Right lobe of liver (tissue), 6 donors: ENCODE measurements around the gene DEPDC5. TPM values are rescaled to one million over a fixed set of nuclear protein-coding genes. Genes with fewer than 3 reads are reported as not detected.
A peak's percentile ranks its signal among the peaks of the same experiment; 100 is the strongest.

Source experiments
- ATAC-seq, 4 donors: fragments of 200-7000 bp; cut with Tn5 transposase; one replicate each; pipeline ENCODE4 v1.9.1; 2020; ENCODE audit warnings: mild to moderate bottlenecking in 4 of 4, moderate library complexity in 4 of 4
- DNase-seq, 3 donors: peaks; one replicate each; pipeline ENCODE4 v3.0.0-alpha.2; 2020
- H3K27ac ChIP-seq, 3 donors: fragments of 200-600 bp; one replicate each; pipeline ENCODE4 v1.8.0; 2022
- H3K27me3 ChIP-seq, 2 donors: fragments of 200-600 bp; one replicate each; pipeline ENCODE4 v1.8.0; 2022
- H3K36me3 ChIP-seq, 4 donors: fragments of 200-600 bp; sonication (generic) in 1 of 4; one replicate each; pipeline versions ENCODE4 v1.5.1 to v1.8.0; 2017 to 2022; ENCODE audit warnings: control low read depth in 1 of 4
- H3K4me1 ChIP-seq, 4 donors: fragments of 200-600 bp; sonication (generic) in 1 of 4; one replicate each; pipeline versions ENCODE4 v1.5.1 to v1.8.0; 2017 to 2022; ENCODE audit warnings: control low read depth in 1 of 4
- H3K4me3 ChIP-seq, 3 donors: fragments of 200-600 bp; one replicate each; pipeline ENCODE4 v1.8.0; 2022
- H3K9me3 ChIP-seq, 4 donors: fragments of 200-600 bp; sonication (generic) in 1 of 4; one replicate each; pipeline versions ENCODE4 v1.5.1 to v1.8.0; 2017 to 2022; ENCODE audit warnings: control low read depth in 1 of 4
- POLR2A ChIP-seq: fragments of 450-650 bp; IDR thresholded peaks from one replicate; pipeline ENCODE4 v1.6.1; 2017; ENCODE audit warnings: antibody characterized with exemption, mild to moderate bottlenecking
- WGBS: methylation state at CpG from one replicate; pipeline ENCODE4 v1.1.6; 2018; ENCODE audit warnings: low coverage, low lambda C conversion rate; ENCODE audit not compliant: insufficient coverage; ENCODE audit errors: missing lambda C conversion rate; 5-methylcytosine and 5-hydroxymethylcytosine counted together
- intact Hi-C, 2 donors: fragments of 100-400 bp; cut with DNase I; formaldehyde crosslinking; loops; one replicate each; pipeline versions ENCODE4 v1.11.2 to v1.14.1; 2022
- total RNA-seq, 6 experiments: library from RNA; depleted of rRNA in 2 of 6; stranded (reverse); fragments of >200 nt in 2 of 6; fragmentation: NEBNext Ultra II Directional in 3 of 6; extraction: Animal tissue kit (Norgen Biotek cat#: 25700) in 3 of 6; gene quantifications; one replicate each; pipeline versions ENCODE4 v1.1.0 to v1.2.4, GENCODE V29; 2016 to 2023
- TF ChIP-seq, protein P1 (sequence below), 4 donors: fragments of 200-600 bp in 3 of 4; fragments of 450-650 bp in 1 of 4; IDR thresholded peaks; one replicate each; pipeline versions ENCODE4 v1.5.1 to v1.8.0; 2016 to 2022; ENCODE audit warnings: antibody characterized with exemption in 4 of 4, mild to moderate bottlenecking in 2 of 4
- donor health status: DM: no; HTN: yes; CAD: no.
- donor health status: DM: no; HTN: no; CAD: no.
- donor health status: DM: no; HTN: no; CAD: no.
- donor health status: DM: no; HTN: yes; CAD: no.
- donor health status: DM: no; HTN: yes; CAD: no.

The DEPDC5 gene
- total RNA-seq, 6 experiments from 2014 or later, result 9.1 to 22.9 (median 14.6) TPM

DNA sequence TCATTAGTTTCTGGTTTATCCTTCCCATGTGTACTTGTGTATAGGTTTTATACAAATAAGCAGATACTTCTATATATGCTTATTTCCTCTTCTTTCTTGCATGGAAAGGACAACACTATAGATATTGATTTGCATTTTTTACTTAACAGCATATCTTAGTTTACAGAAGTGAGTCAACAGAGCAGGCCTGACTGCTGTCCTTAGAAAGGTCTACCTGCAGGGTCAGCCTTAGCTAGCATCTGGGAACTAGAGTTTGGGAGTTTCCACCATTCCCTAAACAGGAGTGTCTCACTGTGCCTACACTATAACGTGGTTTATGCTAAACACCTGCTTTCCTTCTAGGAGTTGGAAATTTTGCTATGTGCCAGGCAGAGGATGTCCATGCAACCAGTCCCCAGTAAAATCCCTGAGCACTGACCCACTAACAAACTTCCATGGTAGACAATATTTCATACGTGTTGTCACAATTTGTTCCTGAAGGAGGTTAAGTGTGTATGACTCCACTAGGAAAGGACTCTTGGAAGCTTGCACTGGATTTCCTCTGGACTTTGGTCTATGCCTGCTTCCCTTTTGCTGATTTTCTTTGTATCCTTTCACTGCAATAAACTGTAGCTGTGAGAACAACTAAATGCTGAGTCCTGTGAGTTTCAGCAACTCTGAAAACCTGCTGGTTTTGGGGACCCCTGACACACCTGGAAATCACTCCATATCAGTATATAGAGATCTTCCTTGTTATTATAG is 21.6 kb upstream of the DEPDC5 start:
- H3K4me1 ChIP-seq, result peaks cover 0 to 36% (median 5%) of the 10 kb centered on the region in 4 donors
- intact Hi-C loops, result no loop called here
- DNase-seq (no peak), ATAC-seq (peak; percentile 55 to 69 (median 68))
- H3K4me3 ChIP-seq, result no peak overlapping the region
- H3K27me3 ChIP-seq, result no peaks in the 10 kb centered on the region
- H3K9me3 ChIP-seq, result no peaks in the 10 kb centered on the region
- no peak overlapping the region for H3K27ac ChIP-seq
- no peak for TF ChIP-seq POLR2A
- TF ChIP-seq, protein P1, sequence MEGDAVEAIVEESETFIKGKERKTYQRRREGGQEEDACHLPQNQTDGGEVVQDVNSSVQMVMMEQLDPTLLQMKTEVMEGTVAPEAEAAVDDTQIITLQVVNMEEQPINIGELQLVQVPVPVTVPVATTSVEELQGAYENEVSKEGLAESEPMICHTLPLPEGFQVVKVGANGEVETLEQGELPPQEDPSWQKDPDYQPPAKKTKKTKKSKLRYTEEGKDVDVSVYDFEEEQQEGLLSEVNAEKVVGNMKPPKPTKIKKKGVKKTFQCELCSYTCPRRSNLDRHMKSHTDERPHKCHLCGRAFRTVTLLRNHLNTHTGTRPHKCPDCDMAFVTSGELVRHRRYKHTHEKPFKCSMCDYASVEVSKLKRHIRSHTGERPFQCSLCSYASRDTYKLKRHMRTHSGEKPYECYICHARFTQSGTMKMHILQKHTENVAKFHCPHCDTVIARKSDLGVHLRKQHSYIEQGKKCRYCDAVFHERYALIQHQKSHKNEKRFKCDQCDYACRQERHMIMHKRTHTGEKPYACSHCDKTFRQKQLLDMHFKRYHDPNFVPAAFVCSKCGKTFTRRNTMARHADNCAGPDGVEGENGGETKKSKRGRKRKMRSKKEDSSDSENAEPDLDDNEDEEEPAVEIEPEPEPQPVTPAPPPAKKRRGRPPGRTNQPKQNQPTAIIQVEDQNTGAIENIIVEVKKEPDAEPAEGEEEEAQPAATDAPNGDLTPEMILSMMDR (IDR thresholded peaks at IDR 0.05), result no peak
- WGBS, result 36% methylated on average over 2 of the region's 2 CpGs
- H3K36me3 ChIP-seq, result peaks cover 0 to 3% (median 0%) of the 10 kb centered on the region in 4 donors

DNA sequence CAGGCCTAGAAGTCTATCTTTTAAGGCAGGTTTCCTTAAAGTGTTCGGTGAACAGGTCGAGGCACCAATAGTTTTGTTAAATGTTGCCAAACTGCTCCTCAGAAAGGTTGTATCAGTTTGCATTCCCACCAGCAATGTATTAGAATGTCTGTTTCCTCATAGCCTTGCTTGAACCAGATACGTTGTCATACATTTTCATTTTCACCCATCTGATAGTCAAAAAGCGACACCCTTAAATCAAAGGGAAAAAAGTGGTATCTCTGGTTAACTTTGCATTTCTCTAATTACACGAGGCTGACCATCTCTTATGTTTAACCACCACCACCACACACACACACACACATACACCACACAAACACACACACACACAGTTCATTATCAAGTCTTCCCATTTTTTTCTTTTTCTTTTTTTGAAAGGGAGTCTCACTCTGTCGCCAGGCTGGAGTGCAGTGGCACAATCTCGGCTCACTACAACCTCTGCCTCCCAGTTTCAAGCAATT is 20.2 kb upstream of the DEPDC5 start:
- Histone ChIP-seq H3K4me3 (no peak overlapping the region), H3K36me3 (peaks cover 0 to 3% (median under 1%) of the 10 kb centered on the region in 4 donors), H3K27me3 (no peaks in the 10 kb centered on the region), H3K4me1 (peaks cover 0 to 39% (median 6%) of the 10 kb centered on the region in 4 donors), H3K9me3 (no peaks in the 10 kb centered on the region), H3K27ac (no peak overlapping the region)
- no peak for ATAC-seq
- TF ChIP-seq, protein P1 (IDR thresholded peaks at IDR 0.05), result no peak
- TF ChIP-seq POLR2A, result no peak
- DNase-seq, result no peak
- WGBS, result 88% methylated on average over 4 of the region's 7 CpGs
- intact Hi-C loops, result no loop called here

DNA sequence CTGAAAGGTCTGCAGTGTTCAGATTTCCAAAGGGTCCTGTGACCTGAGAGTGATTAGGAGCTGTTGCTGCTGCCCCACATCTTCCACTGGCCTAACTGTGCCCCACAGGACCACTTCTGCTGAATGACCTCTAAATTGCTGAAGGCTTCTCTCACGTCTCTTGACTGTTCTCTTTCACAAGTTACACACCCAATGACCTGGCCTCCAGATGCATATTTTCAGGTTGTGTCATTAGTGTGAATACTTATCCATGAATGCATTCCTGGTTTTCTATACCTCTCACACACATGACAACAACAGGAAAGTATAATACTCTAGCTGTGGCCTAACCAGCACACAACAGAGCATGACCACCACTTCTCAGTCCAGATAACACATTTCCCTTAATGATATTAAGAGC is 19.3 kb upstream of the DEPDC5 start:
- ATAC-seq, result no peak
- no peak for DNase-seq
- no peaks in the 10 kb centered on the region for H3K9me3 ChIP-seq
- no peaks in the 10 kb centered on the region for H3K27me3 ChIP-seq
- H3K4me3 ChIP-seq, result no peak overlapping the region
- H3K4me1 ChIP-seq, result peaks cover 0 to 41% (median 10%) of the 10 kb centered on the region in 4 donors
- intact Hi-C loops, result no loop called here
- peaks cover 0 to 3% (median under 1%) of the 10 kb centered on the region in 4 donors for H3K36me3 ChIP-seq
- TF ChIP-seq POLR2A, result no peak
- TF ChIP-seq, protein P1 (IDR thresholded peaks at IDR 0.05), result no peak
- 100% methylated on average over 1 of the region's 1 CpG for WGBS
- no peak overlapping the region for H3K27ac ChIP-seq

DNA sequence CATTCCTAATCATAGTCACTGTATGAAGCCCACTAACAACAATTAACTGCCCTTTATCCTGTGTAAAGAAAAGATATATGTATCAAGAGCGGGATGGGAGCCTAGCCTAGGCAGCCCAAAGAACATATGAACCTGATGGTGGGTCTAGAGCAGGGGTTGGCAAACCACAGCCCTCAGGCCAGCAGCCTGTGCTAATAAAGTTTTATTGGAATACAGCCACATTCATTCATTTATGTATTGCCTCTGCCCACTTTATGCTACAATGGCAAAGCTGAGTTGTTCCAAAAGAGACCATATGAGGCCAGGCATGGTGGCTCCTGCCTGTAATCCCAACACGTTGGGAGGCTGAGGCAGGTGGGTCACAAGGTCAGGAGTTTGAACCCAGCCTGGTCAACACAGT is 17.4 kb upstream of the DEPDC5 start:
- intact Hi-C loops, result no loop called here
- Histone ChIP-seq H3K36me3 (peaks cover 0 to 3% (median under 1%) of the 10 kb centered on the region in 4 donors), H3K4me3 (no peak overlapping the region), H3K9me3 (no peaks in the 10 kb centered on the region), H3K4me1 (peaks cover 0 to 45% (median 12%) of the 10 kb centered on the region in 4 donors), H3K27me3 (no peaks in the 10 kb centered on the region), H3K27ac (no peak overlapping the region)
- no peak for DNase-seq
- no peak for ATAC-seq
- no peak for TF ChIP-seq POLR2A
- TF ChIP-seq, protein P1 (IDR thresholded peaks at IDR 0.05), result no peak
- 83% methylated on average over 2 of the region's 2 CpGs for WGBS
